ENCODE results near the gene A2M.

The A2M gene

GRCh38 chr12:9134981-9135628, 19.4 kb upstream of the A2M start:
- no peak overlapping the region for H3K4me2 ChIP-seq (ENCODE audit: low read depth, low read length, poor library complexity, severe bottlenecking)
- no peaks in the 10 kb centered on the region for H3K36me3 ChIP-seq (ENCODE audit: low read length)
- TF ChIP-seq EZH2phosphoT487 (conservative IDR thresholded peaks at IDR 0.05; ENCODE audit: low read length): no peak
- TF ChIP-seq, protein P1, sequence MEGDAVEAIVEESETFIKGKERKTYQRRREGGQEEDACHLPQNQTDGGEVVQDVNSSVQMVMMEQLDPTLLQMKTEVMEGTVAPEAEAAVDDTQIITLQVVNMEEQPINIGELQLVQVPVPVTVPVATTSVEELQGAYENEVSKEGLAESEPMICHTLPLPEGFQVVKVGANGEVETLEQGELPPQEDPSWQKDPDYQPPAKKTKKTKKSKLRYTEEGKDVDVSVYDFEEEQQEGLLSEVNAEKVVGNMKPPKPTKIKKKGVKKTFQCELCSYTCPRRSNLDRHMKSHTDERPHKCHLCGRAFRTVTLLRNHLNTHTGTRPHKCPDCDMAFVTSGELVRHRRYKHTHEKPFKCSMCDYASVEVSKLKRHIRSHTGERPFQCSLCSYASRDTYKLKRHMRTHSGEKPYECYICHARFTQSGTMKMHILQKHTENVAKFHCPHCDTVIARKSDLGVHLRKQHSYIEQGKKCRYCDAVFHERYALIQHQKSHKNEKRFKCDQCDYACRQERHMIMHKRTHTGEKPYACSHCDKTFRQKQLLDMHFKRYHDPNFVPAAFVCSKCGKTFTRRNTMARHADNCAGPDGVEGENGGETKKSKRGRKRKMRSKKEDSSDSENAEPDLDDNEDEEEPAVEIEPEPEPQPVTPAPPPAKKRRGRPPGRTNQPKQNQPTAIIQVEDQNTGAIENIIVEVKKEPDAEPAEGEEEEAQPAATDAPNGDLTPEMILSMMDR (IDR thresholded peaks at IDR 0.05; ENCODE audit: insufficient read depth, low read length, poor library complexity, severe bottlenecking): no peak
- no peaks in the 10 kb centered on the region for H4K20me1 ChIP-seq (ENCODE audit: low read depth, low read length)
- no peak overlapping the region for H2AFZ ChIP-seq (ENCODE audit: low read depth, low read length, severe bottlenecking)
- H3K27ac ChIP-seq (ENCODE audit: low read depth, low read length): no peak overlapping the region
- no peak overlapping the region for H3K9ac ChIP-seq (ENCODE audit: low read length)
- no peaks in the 10 kb centered on the region for H3K79me2 ChIP-seq (ENCODE audit: insufficient read depth, low read length)
- H3F3A ChIP-seq (ENCODE audit: insufficient read depth): no peaks in the 10 kb centered on the region
- H3K4me3 ChIP-seq (ENCODE audit: insufficient read depth, low read length, poor library complexity, severe bottlenecking): no peak overlapping the region
- no peaks in the 10 kb centered on the region for H3K9me3 ChIP-seq (ENCODE audit: insufficient read depth, low read length)
- no peaks in the 10 kb centered on the region for H3K9me2 ChIP-seq (replicated peaks; ENCODE audit: insufficient read depth, low read length)
- H3K27me3 ChIP-seq (ENCODE audit: low read length): no peaks in the 10 kb centered on the region

DNA sequence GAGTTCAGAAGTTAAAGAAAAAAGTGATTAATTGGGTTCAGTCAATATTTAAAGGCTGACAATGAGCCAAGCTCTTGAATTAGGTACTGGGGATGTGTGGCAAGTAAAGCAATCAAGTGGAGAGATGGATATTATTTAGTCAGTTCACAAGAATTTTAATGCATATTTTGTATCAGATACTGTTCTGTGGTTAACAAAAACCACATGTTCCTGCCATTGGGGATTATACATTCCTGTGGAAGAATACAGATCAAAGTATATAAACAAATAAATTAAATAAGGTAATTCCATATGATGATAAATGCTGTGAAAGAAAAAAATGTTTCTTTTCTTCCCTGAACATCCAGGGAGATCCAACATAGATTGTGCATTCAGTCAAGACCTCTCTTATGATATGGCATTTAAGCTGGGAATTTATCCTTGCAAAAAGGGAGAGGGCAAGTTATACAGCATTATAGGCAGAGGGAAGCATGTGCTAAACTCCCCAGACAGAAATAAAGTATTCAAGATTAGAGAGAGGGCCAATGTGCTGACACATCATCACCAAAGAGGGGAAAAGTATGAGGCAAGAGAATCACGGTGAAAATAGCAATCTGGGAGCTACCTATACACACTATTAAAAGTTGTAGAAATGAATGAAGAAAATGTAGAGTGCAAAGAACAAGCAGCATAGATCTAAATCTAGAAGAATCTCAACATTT, 17.6 kb upstream of the A2M start:
- no peaks in the 10 kb centered on the region for H3K9me3 ChIP-seq (ENCODE audit: insufficient read depth, low read length)
- H3K79me2 ChIP-seq (ENCODE audit: insufficient read depth, low read length): no peaks in the 10 kb centered on the region
- no peaks in the 10 kb centered on the region for H3K9me2 ChIP-seq (replicated peaks; ENCODE audit: insufficient read depth, low read length)
- H3F3A ChIP-seq (ENCODE audit: insufficient read depth): no peaks in the 10 kb centered on the region
- no peaks in the 10 kb centered on the region for H4K20me1 ChIP-seq (ENCODE audit: low read depth, low read length)
- H3K4me3 ChIP-seq (ENCODE audit: insufficient read depth, low read length, poor library complexity, severe bottlenecking): no peak overlapping the region
- H3K27me3 ChIP-seq (ENCODE audit: low read length): no peaks in the 10 kb centered on the region
- no peak for TF ChIP-seq EZH2phosphoT487 (conservative IDR thresholded peaks at IDR 0.05; ENCODE audit: low read length)
- TF ChIP-seq, protein P1 (IDR thresholded peaks at IDR 0.05; ENCODE audit: insufficient read depth, low read length, poor library complexity, severe bottlenecking): no peak
- no peak overlapping the region for H3K9ac ChIP-seq (ENCODE audit: low read length)
- H3K27ac ChIP-seq (ENCODE audit: low read depth, low read length): no peak overlapping the region
- H3K36me3 ChIP-seq (ENCODE audit: low read length): no peaks in the 10 kb centered on the region
- H3K4me2 ChIP-seq (ENCODE audit: low read depth, low read length, poor library complexity, severe bottlenecking): no peak overlapping the region
- no peak overlapping the region for H2AFZ ChIP-seq (ENCODE audit: low read depth, low read length, severe bottlenecking)

DNA sequence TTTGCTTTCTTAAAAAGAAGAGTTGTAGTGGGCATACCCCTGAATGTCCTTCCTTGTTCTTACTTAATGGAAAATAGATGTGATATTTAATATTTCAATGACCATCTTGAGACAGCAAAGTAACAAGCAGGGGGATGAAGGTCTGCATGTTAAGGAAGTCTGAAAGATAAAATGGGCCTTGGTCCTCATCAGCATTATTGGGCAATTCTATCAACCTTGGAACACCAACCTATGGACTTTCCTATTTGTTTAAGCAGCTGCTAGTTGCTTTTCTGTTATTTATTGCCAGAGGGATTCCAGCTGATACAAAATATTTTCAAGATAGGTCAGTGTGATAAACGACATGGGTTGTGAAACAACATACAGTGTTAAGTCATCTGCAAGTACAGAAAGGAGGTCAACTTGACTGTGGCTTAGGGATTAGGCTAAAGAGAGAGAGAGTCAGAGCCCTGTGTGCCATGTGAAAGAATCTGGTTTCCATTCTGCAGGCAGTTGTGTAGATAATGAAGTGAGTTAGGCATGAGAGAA, 16.4 kb upstream of the A2M start:
- Histone ChIP-seq H3F3A (ENCODE audit: insufficient read depth) (no peaks in the 10 kb centered on the region), H3K27me3 (ENCODE audit: low read length) (no peaks in the 10 kb centered on the region), H3K9me2 (replicated peaks; ENCODE audit: insufficient read depth, low read length) (no peaks in the 10 kb centered on the region), H3K27ac (ENCODE audit: low read depth, low read length) (no peak overlapping the region), H3K4me2 (ENCODE audit: low read depth, low read length, poor library complexity, severe bottlenecking) (no peak overlapping the region), H3K79me2 (ENCODE audit: insufficient read depth, low read length) (no peaks in the 10 kb centered on the region), H3K9me3 (ENCODE audit: insufficient read depth, low read length) (no peaks in the 10 kb centered on the region), H2AFZ (ENCODE audit: low read depth, low read length, severe bottlenecking) (no peak overlapping the region), H3K36me3 (ENCODE audit: low read length) (no peaks in the 10 kb centered on the region), H4K20me1 (ENCODE audit: low read depth, low read length) (no peaks in the 10 kb centered on the region), H3K9ac (ENCODE audit: low read length) (no peak overlapping the region), H3K4me3 (ENCODE audit: insufficient read depth, low read length, poor library complexity, severe bottlenecking) (no peak overlapping the region)
- TF ChIP-seq, protein P1 (IDR thresholded peaks at IDR 0.05; ENCODE audit: insufficient read depth, low read length, poor library complexity, severe bottlenecking): no peak
- no peak for TF ChIP-seq EZH2phosphoT487 (conservative IDR thresholded peaks at IDR 0.05; ENCODE audit: low read length)

Data from SU-DHL-6 (cell line).